Measurements from ENCODE around the gene NFKB2.

The NFKB2 gene

GRCh38 chr10:102424916-102425315, 29.4 kb downstream of the NFKB2 start:
- DNase-seq = no peak

GRCh38 chr10:102425444-102425843, 29.9 kb downstream of the NFKB2 start:
- no peak for DNase-seq

DNA sequence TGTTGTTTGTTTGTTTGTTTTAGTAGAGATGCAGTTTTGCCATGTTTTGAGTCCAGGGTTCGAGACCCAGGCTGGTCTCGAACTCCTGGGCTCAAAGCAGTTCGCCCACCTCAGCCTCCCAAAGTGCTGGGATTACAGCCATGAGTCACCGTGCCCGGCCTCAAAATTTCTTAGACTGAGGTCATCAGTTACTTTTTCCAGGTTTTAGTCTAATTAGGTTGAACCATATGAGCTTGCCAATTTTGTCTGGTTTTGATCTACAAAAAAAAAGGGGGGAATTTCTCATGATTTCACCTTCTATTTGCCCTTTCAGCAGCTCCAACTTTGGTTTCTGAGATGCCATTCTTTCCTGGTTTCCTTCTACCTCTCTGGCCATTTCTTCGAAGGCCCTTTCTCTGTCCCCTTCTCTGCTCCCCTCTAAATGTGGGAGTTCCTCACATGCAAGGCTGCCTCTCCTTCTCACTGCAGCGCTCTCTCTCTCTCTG, 31.3 kb downstream of the NFKB2 start:
- DNase-seq = no peak

- no peak for DNase-seq
Measured at GRCh38 chr10:102429468-102429867, 34.0 kb downstream of the NFKB2 start.

DNA sequence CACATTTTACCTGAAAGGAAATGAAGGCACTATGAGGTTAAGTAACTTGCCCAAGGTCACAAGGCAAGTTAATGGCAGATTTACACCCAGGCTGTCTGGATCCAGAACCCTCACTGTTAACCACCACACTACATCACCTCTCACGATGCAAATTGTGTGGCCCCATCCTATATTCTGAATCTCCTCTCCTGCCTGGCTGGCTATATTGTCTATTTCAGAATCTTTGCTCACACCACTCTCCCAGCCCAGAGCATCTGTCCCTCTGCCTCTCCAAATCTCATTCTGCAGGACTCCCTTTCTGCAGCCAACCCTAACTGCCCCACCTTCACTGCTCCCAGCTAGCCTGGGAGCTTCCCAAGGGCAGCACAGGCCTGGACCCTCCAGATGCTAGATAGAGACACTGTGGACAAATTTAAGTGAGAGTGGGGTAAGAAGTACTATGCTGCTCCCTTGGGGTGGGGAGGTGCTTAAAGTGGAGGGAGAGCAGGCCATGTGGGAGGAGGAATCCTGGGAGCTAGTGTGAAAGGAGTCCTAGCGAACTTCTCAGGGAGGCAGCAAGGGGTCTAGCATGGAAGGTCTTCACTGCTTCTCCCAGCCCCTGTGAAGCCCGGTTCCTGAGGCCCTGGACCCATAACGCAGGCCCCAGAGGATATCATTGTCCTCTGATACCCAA, 36.1 kb downstream of the NFKB2 start:
- DNase-seq = no peak

DNA sequence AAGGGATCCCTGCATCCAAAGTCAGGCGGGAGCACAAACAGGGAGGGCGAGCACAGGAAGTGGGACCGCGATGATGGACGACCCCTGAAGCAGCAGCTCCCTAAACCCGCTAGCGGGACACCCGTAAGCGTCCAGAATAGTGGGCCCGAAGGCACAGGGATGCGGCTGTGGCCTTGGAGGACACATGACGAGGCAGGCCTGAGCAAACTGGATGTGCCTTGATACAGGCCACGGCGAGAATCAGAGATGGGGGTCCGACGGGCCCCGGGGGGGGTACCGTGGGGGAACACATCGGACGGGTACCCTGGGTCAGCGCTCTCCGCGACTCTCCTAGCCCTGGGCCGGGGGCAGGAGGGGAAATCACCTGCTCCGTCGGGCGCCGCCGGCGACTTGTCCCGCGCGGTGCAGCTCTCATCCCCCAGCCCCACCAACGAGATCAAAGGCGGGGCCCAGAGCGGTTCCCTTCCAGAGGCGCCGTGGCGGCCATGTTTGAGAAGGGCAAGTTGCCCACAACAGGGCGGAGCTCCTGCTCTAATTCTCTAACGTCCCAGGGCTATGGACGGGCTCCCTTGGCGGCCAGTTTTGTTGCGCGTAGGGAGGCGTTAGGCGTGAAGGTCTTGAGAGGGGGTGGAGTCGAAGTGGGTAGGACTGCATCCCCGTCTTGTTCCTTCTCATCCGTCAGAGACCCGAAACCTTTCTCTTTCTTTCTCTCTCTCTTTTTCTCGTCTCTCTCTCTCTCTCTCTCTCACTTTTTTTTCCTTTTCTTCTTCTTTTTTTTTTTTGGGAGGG, 36.9 kb downstream of the NFKB2 start, which contains the start of gene CUEDC2:
CUEDC2 (minus strand) TSS at position 413 of the 789 bp plus-strand sequence. CDS start 7,386 bp downstream, outside the sequence.
- peak; percentile 63 for DNase-seq

DNA sequence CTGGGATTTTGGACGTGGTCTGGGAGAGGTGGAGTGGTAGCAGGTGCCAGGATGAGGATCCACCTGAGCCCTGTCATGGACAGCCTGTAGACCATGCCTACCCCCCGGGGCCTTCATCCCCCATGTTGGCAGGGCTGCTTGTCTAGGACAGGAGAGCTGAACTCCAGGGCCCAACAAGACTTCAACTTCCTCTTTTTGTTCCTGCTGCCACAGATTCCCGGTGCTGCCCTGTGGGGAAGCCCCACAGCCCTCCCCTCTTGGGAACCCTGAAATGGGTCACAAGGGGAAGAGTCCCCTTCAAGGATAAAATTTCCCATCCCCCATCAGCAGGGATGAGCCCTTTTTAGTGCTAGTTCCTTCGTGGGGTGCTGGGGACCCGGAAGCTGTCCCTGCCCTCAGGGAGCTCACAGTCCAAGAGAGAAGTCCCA, 38.1 kb downstream of the NFKB2 start:
- DNase-seq = no peak

- no peak for DNase-seq
Measured at GRCh38 chr10:102434394-102435132, 39.1 kb downstream of the NFKB2 start.

DNA sequence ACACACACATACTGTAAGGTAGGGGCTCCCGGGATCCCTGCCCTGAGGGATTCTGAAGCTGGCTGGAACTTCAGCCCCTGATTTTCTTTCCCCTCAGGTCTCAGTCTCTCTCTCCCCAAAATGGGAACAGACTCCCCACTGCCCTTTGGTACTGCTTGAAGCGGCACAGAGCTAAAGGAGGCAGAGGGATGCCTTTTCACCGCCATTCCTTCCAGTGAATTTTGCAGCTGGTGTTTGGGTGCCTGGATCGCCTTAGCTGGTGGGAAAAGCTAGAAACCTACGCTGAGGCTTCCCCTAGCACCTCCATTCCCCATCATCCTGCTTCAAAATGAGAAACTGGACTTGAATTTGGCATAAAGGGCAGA, 39.6 kb downstream of the NFKB2 start:
- DNase-seq = no peak

DNA sequence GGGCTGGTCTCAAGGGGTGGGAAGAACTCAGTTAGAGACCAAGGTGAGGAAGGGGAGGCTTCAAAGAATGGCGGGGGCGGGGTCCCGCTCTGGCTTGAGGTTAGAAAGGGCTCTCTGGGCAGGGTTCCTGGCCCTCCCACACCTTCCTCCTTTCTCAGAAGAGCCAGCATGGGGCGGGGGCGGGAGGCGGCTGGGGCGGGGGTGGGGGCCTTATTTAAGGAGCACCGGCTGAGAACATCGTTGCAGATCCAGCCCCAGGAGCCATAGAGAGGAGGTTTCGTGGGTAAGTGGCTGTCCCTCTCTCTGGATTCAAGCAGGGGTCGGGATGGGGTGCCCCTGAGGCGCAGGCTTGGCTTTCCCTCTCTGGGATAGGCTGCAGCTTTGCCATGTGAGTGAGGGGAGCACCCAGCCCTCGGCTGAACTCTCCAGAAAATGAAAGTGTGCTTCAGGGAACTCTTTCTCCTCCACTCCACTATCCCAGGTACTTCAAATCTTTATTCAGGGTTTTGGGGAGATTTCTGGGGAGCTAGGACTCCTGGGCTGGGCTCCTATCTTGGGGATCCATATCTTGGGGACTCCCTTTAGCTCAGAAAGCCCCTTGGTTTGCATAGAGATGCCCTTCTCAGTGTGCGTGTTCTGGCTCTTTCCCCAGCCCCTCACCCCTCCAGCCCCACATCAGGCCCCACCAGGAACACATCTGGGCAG, 40.2 kb downstream of the NFKB2 start:
- no peak for DNase-seq

- DNase-seq = no peak
Measured at GRCh38 chr10:102436312-102436711, 40.8 kb downstream of the NFKB2 start.

- DNase-seq = no peak
Measured at GRCh38 chr10:102437515-102437914, 42.0 kb downstream of the NFKB2 start.

GRCh38 chr10:102438374-102438773, 42.9 kb downstream of the NFKB2 start:
- DNase-seq = no peak

- DNase-seq = no peak
Measured at GRCh38 chr10:102444851-102445250, 49.3 kb downstream of the NFKB2 start.

DNA sequence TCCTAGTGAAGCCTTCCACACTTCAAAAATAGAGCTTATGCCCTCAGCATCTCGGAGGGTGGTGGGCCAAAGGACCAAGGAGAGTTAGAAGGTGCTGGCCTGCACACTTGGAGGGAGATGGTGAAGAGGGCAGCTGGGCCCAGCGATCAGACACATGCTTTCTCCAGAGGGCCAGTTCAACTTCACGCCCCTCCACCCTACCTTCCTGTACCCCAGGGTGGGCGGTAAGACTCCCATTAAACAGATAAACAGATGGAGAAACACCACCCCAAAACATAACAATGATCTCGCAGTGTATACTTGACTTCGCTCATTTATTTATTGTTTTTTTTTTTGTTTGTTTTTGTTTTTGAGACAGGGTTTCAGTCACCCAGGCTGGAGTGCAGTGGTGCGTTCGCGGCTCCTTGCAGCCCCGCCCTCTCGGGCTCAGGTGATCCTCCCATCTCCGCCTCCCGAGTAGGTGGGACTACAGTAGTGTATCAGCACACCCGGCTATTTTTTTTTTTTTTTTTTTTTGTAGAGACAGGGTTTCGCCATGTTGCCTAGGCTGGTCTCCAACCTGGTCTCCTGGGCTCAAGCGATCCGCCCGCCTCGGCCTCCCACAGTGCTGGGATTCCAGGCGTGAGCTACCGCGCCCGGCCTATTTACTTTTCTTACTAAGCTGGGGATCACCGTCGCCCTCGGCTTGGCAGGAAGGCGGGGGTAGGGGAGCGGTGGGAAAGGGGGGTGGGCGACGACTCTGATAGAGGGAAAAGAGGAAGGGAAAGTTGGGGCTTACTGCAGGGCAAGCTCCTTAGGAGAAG, 54.0 kb downstream of the NFKB2 start:
- no peak for DNase-seq

DNA sequence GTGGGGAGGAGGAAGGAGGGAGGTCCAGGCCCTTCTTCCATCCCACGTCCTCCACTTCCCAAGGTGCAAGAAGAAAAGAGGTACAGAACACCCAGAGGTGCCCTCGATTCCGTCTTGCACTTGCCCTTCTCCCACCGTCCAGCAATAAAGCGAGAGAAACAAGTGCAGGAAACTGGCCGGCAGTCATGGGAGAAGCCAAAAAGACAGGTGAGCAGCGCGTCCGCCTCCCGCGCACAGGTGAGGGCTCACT, 54.5 kb downstream of the NFKB2 start:
- no peak for DNase-seq

DNA sequence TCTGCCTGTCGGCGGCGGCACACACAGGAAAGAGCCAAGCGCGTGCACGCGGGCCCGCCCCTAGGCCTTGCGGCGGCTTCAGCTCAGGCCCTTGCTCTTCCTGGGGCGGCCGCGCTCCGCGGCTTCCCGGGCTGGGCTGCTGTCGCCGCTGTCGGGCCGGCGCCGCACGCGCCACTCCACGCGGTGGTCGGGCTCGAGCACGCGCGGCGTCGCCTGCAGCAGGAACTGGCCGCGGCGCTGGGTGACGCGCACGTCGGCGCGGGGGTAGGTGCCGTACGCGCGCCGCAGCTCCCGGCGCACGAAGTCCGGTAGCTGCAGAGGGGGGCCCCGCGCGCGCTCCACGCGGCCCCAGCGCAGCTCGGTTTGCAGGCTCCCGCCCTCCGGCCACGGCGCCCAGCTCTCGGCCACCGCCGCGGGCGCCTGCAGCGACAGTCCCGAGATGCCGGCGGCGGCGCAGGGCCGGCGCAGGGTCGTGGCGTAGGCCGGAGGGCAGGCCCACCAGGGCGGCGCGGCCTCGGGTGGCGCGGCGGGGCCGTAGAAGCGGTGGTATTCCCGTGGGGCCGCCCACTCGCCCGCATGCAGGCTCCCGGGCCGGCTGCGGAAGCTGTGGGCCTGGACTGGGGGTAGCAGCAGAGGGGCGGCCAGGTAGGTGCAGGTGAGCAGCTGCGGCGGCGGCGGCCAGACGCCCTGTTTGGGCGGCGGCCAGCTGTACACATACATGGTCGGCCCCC, 55.0 kb downstream of the NFKB2 start:
- DNase-seq = no peak

DNA sequence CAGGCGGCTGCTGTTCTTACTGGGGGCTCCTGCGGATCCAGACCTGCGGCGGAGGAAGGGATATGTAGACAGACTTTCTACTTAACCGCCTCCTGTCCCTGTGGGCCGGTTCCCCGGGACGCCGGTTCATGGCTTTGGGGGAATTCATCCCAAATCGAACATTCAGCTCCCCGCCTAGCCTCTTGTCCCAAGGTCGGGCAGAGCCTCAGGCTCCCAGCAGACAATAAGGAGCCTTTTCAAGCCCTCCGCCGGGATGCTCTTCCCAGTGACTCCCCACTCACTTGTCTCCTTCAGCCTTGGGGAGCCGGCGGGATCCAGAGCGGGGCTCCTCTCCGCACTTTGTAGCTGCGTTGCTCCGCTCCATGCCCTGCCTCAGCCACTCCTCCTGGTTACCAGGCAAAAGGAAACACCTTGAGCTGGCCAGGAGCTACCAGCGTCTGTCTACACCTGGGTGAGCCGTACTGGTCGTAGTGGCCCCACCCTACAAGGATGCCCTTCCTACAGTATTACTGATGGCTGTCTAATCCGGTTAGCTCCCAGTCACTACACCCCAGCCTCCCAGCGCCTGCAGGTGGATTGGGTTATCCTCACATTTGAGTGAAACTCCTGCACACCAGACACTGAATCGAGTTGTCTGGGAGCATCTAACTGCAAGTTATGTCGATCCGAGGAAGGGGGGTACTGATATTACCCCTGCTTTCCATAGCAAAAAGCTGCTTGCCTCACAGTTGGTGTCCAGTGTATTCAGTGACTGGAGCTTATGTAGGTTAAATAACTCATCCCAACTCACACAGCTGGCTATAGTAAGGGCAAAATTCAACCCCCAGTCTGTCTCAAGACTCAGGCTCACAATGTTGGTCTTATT, 55.8 kb downstream of the NFKB2 start, which contains the start of gene C10orf95:
C10orf95 (minus strand) TSS at position 439 of the 865 bp plus-strand sequence. CDS start 450 bp downstream, outside the sequence.
- DNase-seq = no peak
